MG63 (cell line): ENCODE measurements around the gene SNX8. TPM values are rescaled to one million over a fixed set of nuclear protein-coding genes. Genes with fewer than 3 reads are reported as not detected.

Source experiments
- DNase-seq: peaks from one replicate; pipeline ENCODE4 v3.0.0-alpha.2; 2020
- H3K27me3 ChIP-seq: fragments of 250-450 bp; sonication (Bioruptor Pico); 2 replicates; pipeline ENCODE4 v1.5.1; 2020; ENCODE audit warnings: mild to moderate bottlenecking, moderate library complexity
- H3K36me3 ChIP-seq: fragments of 250-450 bp; sonication (Bioruptor Pico); 2 replicates; pipeline ENCODE4 v1.5.1; 2020; ENCODE audit warnings: mild to moderate bottlenecking, moderate library complexity
- H3K4me3 ChIP-seq: fragments of 250-450 bp; sonication (Bioruptor Pico); 2 replicates; pipeline ENCODE4 v1.5.1; 2020; ENCODE audit warnings: mild to moderate bottlenecking, moderate library complexity
- H3K9me3 ChIP-seq: fragments of 250-450 bp; sonication (Bioruptor Pico); 2 replicates; pipeline ENCODE4 v1.5.1; 2020; ENCODE audit warnings: mild to moderate bottlenecking, moderate library complexity
- total RNA-seq: library from RNA; depleted of rRNA; stranded (reverse); fragments of >200 nt; shearing (Covaris generic); gene quantifications from 2 replicates; pipeline ENCODE4 v1.2.3, GENCODE V29; 2014; ENCODE audit warnings: low replicate concordance

Gene SNX8
- total RNA-seq, 1 experiment from 2014 or later, result 26.8 TPM

DNA sequence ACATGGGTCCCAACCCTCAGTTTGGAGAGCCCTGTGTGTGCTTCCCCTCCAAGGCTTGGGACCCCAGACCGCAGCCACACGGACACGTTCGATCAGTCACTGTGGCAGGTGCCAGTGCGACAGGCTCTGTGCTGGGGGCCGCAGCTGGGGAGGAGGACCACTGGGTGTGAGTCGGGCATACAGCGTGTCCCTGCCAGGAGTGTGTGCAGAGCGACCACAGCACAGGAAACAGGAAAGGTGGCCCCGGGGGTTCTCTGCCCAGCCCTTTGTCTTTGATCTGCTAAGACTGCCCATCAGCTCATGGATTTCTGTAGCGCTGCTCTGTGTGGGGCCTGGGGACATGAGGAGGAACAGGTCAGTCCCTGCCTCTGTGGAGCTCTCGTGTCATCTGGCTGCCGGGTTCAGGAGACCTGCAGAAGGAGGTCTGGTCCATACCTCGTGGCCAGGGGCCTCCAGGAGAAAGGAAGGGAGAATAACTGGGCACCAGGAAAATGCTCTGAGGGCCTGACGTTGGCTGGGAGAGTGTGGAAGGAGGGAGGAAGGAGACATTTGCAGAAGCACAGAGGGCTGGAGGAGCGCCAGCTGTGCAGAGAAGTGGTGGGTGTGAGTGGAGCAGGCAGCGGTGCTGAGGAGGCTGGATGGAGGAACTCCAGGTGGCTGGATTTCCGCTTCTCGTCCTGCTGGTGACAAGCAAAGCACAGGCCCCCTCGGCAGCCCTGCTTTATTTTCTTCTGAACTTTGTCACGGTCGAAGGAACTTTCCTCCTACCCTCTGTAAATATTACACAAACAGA lies 68.2 kb downstream of the SNX8 start:
- Histone ChIP-seq H3K4me3 (no peak overlapping the region), H3K36me3 (no peaks in the 10 kb centered on the region; the same call in none of the 2 replicates), H3K27me3 (no peaks in the 10 kb centered on the region), H3K9me3 (no peaks in the 10 kb centered on the region)
- no peak for DNase-seq

DNA sequence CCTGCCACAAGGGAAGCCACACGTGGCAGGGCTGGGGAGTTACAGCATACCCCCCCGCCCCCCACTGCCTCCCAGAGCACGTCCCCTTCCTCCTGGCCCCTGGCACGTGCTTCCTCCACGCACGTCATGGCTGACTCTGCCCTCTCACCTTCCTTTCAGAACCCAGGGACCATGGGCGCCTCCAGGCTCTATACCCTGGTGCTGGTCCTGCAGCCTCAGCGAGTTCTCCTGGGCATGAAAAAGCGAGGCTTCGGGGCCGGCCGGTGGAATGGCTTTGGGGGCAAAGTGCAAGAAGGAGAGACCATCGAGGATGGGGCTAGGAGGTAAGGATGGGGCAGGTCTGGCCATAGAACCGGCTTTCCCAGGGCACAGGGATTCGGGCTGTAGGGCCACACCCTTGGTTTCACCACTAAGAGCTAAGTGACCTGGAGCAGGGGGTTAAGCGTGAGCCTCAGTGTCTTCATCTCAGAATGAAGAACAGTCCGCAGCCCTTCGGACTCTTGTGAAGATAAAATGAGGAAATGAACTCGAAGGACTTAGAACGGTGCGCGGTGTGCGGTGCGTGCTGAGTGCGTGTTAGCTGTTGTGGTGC lies 69.7 kb downstream of the SNX8 start:
- no peak for DNase-seq
- H3K27me3 ChIP-seq, result no peaks in the 10 kb centered on the region
- H3K4me3 ChIP-seq, result no peak overlapping the region
- no peaks in the 10 kb centered on the region for H3K9me3 ChIP-seq
- peaks cover 14% of the 10 kb centered on the region for H3K36me3 ChIP-seq

DNA sequence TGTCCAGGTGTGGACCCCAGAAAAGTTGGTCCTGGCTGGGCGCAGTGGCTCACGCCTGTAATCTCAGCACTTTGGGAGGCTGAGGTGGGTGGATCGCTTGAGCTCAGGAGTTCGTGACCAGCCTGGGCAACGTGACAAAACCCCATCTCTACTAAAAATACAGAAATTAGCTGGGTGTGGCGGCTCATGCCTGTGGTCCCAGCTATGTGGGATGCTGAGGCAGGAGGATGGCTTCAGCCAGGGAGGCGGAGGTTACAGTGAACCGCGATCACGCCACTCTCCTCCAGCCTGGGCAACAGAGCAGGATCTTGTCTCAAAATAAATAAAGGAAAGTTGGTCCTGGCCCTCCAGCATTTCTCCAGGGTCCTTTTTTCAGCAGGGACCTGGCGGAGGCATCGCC lies 70.8 kb downstream of the SNX8 start:
- no peak for DNase-seq
- H3K36me3 ChIP-seq, result peaks cover 20% of the 10 kb centered on the region
- H3K27me3 ChIP-seq, result no peaks in the 10 kb centered on the region
- H3K9me3 ChIP-seq, result no peaks in the 10 kb centered on the region
- peak overlapping the region; percentile 68 for H3K4me3 ChIP-seq

DNA sequence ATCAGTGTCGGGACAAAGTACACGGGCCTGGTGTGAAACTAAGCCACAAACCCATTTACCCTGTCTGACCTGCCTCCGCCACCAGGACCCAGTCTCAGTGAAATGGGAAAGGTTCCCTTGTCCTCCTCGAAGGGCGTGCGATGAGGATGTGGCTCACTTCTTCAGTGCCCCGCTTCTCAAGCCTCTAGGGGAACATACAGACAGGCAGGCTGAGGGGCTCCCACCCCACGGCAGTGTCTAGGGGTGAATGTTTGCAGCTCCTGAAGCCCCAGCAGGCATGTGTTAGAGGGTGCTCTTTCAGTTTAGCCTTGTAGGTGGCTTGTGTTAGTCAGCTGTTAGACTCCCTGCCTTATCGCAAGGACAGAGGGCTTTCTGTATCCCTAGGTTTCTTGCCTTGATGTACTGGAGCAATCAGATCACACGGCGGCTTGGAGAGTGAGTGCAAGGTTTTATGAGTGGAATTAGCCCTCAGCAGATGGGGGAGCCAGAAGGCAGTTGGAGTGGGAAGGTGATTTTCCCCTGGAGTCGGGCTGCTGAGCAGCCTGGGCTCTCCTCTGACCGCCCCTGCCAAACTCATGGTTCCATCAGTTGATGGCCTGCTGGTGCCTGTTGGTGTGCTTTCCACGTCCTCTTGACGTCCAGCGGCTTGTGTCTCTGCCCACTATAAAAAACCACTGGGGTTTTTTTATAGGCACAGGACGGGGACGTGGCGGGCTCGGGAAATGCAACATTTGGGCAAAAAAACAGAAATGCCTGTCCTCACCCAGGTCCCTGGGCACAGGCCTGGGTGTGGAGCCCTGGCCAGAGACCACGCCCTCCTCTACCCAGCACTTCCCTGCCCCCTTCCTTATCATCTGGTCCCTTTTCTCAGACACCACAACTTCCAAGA lies 71.5 kb downstream of the SNX8 start:
- peak overlapping the region; percentile 68 for H3K4me3 ChIP-seq
- H3K36me3 ChIP-seq, result peaks cover 27% of the 10 kb centered on the region
- H3K9me3 ChIP-seq, result no peaks in the 10 kb centered on the region
- no peaks in the 10 kb centered on the region for H3K27me3 ChIP-seq
- DNase-seq, result peak; percentile 30

DNA sequence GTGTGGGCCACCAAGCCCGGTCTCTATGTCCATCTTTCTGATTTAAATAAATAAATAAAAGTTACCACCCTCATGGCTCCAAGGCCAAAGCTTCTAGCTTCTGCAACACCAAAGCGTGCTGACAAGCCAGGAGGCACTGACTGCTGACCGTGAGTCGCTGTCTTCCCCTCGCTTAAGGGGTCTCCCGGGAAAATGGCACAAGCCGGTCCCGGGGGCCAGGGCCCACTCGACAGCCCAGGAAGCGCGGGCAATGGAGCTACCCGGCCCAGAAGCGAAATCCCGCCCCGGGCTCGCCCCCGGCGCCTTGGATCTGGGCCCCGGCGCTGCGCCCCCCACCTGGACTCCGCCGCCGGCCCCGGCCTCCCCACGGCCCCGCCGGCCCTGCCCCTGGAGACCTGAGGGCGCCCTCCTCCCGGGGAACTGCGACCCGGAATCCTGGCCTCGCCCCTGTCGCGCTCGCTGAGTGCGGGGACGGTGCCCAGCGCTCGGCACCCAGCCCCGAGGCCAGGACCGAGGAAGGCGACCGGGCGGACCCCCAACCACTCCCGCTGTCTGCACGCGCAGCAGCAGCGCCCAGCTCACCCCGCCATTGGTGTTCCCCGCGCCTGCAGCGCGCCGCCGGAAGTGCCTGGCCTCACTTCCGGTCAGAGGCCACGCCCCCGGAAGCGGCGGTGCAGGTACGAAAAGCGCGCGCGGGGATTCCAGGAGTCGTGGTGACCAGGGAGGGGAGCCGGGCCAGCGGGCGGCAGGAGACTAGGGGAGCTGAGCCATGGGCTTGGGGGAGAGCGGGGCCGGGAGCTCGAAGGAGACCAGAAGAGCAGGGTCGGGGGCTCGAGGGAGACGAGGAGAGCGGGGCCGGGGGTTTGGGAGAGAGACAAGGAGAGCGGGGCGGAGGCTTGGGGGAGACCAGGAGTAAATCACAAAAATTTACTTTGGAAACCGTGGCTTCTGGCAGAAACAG lies 72.4 kb downstream of the SNX8 start, which contains the start of the genes MRM2 and NUDT1:
Gene MRM2 (minus strand): TSS at position 626 of the 961 bp plus-strand sequence. CDS start 36 bp downstream, at position 590.
Gene NUDT1 (plus strand): TSS at position 647 of the 961 bp plus-strand sequence. CDS start 2,349 bp downstream, outside the sequence.
- Histone ChIP-seq H3K27me3 (no peaks in the 10 kb centered on the region), H3K9me3 (no peaks in the 10 kb centered on the region), H3K4me3 (peak within 1 kb of the TSS; percentile 68), H3K36me3 (peaks cover 34% of the 10 kb centered on the region)
- DNase-seq, result peak; percentile 83

DNA sequence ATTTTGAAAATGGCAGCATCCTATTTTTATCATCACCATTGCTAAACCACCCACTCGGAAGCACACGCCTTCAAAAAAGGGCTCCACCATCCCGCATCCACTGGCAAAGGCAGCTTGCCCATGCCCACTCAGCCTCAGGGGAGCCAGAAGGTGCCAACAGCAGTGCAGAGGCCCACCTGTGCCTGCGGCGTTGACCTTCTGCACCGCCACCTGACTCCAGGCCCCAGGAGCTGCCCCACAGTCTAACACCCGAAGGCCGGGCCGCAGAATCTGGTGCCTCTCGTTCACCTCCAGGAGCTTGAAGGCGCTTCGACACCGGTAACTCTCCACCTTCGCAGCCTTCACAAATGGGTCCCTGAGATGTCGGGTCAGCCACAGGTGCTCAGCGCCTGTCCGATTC lies 75.0 kb downstream of the SNX8 start:
- Histone ChIP-seq H3K36me3 (peaks cover 59% of the 10 kb centered on the region), H3K27me3 (no peaks in the 10 kb centered on the region), H3K4me3 (no peak overlapping the region), H3K9me3 (no peaks in the 10 kb centered on the region)
- DNase-seq, result no peak

DNA sequence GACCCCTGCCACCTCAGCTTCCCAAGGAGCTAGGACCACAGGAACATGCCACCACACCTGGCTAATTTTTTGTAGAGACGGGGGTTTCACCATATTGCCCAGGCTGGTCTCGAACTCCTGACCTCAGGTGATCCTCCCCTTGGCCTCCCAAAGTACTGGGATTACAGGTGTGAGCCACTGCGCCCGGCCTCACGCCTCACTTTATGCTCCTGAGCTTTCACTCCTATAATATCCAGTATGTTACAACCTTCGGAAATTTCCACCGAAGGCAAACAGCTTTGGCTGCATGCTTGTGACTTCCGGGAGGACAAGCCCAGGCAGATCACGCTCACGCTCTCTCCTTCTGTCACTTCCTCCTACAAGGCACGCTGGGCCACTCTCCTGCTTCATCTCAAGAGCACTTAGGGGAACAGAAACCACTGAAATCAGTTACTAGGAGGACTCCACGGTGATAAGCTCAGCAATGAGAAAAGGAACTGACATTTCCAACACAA lies 77.1 kb downstream of the SNX8 start:
- DNase-seq, result no peak
- Histone ChIP-seq H3K36me3 (peaks cover 62% of the 10 kb centered on the region), H3K9me3 (no peaks in the 10 kb centered on the region), H3K4me3 (no peak overlapping the region), H3K27me3 (no peaks in the 10 kb centered on the region)

DNA sequence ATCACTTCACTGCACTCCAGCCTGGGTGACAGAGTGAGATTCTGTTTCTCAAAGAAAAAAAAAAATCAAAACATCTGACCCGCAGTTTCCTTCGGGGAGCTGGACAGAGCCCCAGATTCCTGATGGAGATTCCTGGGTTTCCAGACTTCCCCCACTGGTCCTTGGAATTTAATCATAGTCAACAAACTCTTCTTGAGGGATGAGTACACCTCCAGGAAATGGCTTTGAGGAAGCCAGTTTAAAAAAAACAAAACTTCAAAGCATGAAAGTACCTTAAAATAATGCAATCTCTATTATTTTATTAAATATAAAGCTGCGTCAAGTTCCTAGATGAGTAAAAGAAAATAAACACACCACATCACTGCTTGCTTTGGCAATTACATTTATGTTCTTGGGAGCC lies 80.3 kb downstream of the SNX8 start:
- H3K27me3 ChIP-seq, result no peaks in the 10 kb centered on the region
- DNase-seq, result no peak

DNA sequence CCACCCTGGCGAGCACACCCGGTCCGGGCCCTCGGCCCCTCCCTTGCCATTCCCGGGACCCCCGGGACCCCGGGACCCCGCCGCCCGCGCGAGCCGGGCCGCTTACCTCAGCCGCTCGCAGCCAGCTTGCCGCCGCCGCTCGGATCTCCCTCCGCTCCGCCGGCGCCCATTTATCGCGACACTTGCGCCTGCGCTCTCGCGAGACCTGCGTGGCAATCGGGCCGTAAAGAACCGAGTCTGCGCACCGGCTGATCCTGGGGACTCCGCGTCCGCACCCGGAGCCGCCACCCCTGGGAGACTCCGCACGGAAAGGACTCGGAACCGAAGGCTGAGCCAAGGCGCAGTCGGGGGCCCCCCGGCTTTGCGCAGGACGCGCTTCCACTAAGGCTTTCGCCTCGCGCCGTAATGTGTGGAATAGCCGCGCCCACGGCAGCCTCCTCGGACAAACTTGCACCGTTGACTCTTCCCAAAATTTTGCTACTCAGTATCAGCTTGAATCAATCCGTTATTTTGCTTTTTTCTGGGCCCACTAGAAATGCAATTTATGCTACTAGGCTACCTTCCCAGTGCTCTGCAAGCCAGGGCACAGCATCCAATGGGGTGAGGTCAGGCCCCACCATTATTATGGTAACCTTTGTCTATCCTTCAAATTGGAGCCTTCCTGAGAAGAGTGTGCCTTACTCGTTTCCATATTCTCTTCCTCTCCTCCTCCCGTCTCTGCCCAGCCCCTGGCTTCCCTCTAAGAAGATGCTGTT lies 81.3 kb downstream of the SNX8 start, which contains the start of gene MAD1L1:
Gene MAD1L1 (minus strand): TSS at position 180 of the 755 bp plus-strand sequence. CDS start 2,812 bp downstream, outside the sequence.
- Histone ChIP-seq H3K27me3 (no peaks in the 10 kb centered on the region), H3K36me3 (peaks cover 42% of the 10 kb centered on the region), H3K4me3 (peak within 1 kb of the TSS; percentile 90), H3K9me3 (no peaks in the 10 kb centered on the region)
- DNase-seq, result peak; percentile 88

More for the DNA sequence above, 80.3 kb downstream of the SNX8 start:
- Histone ChIP-seq H3K4me3 (no peak overlapping the region), H3K36me3 (peaks cover 50% of the 10 kb centered on the region), H3K9me3 (no peaks in the 10 kb centered on the region)

DNA sequence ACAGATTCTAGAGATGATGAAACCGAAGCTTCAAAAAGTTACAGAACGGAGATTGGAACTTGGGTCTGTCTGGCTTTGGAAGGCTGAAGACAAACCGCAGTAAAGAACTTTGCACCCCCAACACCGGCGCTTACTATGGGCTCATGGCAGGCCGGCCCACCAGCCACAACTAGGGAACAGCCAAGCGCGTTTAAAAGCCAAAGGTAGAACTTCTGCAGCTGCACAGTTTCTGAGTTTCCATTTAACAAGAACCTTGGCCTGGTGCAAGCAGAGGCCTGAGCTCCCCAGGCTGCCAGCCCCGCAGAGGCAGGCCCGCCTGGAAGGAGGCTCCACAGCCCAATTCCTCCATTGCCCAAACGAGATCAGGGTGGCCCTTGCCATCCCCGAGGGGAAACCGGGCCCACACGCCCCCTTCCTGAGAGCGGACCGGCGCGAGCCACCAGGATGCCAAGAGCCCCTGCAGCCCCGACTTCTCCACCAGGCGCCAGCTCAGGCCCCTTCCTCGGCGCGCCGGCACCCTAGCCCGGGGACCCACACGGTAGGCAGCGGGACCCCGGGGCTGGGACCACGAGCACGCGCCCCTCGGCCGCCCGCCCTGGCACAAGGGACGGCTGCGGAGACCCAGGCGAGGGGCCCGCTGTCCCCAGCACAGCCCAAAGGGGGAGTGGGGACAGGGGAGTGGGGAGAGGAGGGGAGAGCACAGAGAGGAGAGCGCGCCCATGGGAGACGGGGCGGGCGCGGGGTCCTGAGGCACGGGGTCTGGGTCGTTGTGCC lies 82.1 kb downstream of the SNX8 start:
- no peak for DNase-seq
- H3K4me3 ChIP-seq, result peak overlapping the region; percentile 90

DNA sequence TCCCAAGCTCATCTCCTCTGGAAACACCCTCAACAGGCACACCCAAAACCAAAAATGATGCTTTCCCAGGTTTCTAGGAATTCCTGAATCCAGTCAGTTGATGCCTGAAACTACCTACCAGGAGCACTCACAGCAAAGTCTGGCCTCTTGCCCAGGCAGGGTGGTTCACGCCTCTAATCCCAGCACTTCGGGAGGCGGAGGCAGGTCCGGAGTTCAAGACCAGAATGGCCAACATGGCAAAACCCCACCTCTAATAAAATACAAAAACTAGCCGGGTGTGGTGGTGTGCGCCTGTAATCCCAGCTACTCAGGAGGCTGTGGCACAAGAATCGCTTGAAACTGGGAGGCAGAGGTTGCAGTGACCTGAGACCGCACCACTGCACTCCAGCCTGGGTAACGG lies 83.4 kb downstream of the SNX8 start:
- no peak for DNase-seq
- Histone ChIP-seq H3K27me3 (no peaks in the 10 kb centered on the region), H3K36me3 (peaks cover 31% of the 10 kb centered on the region)

More for the DNA sequence above, 82.1 kb downstream of the SNX8 start:
- Histone ChIP-seq H3K27me3 (no peaks in the 10 kb centered on the region), H3K9me3 (no peaks in the 10 kb centered on the region), H3K36me3 (peaks cover 40% of the 10 kb centered on the region)

DNA sequence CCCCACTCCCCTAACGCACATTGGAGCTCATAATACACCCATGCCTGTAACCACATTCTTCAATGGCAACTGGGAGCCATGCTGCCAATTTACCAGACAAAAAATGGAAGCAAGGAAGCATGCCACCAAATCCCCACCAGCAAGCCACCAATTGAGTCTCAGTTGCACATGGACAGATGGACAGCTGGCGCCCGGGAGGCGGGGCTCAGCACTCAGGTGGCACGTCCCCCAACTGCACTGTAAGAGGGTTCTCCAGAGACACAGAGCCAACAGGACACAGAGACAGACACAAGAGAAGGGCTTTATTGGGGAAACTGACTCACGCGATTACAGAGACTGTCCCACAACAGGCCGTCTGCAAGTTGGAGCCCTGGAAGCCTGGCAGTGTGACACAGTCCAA lies 84.0 kb downstream of the SNX8 start:
- Histone ChIP-seq H3K4me3 (no peak overlapping the region), H3K36me3 (peaks cover 28% of the 10 kb centered on the region), H3K9me3 (no peaks in the 10 kb centered on the region), H3K27me3 (no peaks in the 10 kb centered on the region)
- DNase-seq, result no peak

More for the DNA sequence above, 83.4 kb downstream of the SNX8 start:
- Histone ChIP-seq H3K4me3 (no peak overlapping the region; the same call in 1 of the 2 replicates), H3K9me3 (no peaks in the 10 kb centered on the region)

DNA sequence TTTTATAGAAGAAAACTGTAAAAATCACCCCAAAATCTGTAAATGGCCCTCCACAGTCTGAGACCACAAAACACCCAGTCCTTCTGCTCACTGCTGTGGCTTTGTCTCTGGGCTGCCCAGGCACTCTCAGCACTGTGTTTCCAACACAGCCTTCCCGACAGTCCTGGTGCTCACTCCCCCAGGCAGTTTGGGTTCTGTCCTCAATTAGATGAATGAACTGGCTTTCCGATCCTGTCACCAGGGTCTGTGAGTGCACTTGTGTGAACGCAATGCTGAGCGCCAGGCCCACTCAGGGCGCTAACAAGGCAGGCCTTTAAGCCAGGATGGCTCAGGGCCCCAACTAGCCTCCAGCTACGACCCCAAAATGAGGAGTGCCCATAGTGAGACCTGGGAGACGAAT lies 84.8 kb downstream of the SNX8 start:
- H3K27me3 ChIP-seq, result no peaks in the 10 kb centered on the region
- no peaks in the 10 kb centered on the region for H3K9me3 ChIP-seq
- no peak for DNase-seq
- H3K4me3 ChIP-seq, result no peak overlapping the region
- peaks cover 20% of the 10 kb centered on the region for H3K36me3 ChIP-seq

DNA sequence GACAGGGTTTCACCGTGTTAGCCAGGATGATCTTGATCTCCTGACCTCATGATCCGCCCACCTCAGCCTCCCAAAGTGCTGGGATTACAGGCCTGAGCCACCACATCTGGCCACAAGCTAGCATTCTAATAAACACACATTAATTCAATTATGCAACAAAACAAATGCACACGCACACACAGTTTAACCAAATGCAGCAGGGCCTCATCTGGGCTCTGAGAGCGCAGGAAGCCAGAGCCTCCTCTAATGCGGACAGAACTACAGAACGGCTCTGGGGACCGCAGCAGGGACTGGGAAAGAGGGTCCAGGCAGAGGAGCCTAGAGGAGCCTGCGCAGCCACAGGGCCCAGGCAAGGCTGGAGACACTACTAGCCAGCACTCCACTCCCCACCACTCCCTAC lies 85.3 kb downstream of the SNX8 start:
- Histone ChIP-seq H3K36me3 (peaks cover 16% of the 10 kb centered on the region), H3K4me3 (no peak overlapping the region), H3K9me3 (no peaks in the 10 kb centered on the region), H3K27me3 (no peaks in the 10 kb centered on the region)
- DNase-seq, result no peak
